K562 (cell line): Measurements from ENCODE around the gene WDR64.

Experiments
- CHD4 ChIP-seq: fragments of 200-600 bp; sonication (generic); IDR thresholded peaks from 3 replicates; pipeline ENCODE4 v1.6.1; 2012; ENCODE audit warnings: low read depth, mild to moderate bottlenecking, mixed read lengths, low read length, inconsistent platforms; ENCODE audit not compliant: insufficient read depth, insufficient replicate concordance, poor library complexity, severe bottlenecking
- GABPA ChIP-seq: fragments of 200-800 bp; sonication (Bioruptor generic); conservative IDR thresholded peaks from 2 replicates; pipeline ENCODE4 v1.6.1; 2016; ENCODE audit warnings: low read depth, missing genetic modification characterization, missing compliant biosample characterization
- KAT8 ChIP-seq: fragments of 450-650 bp; IDR thresholded peaks from 2 replicates; pipeline ENCODE4 v1.6.1; 2016; ENCODE audit warnings: low read depth, mild to moderate bottlenecking
- PKNOX1 ChIP-seq: fragments of 450-650 bp; IDR thresholded peaks from 2 replicates; pipeline ENCODE4 v1.6.1; 2016
- POLR2A ChIP-seq: fragments of 450-650 bp; conservative IDR thresholded peaks from 2 replicates; pipeline ENCODE4 v1.6.1; 2016
- POLR2AphosphoS5 ChIP-seq: IDR thresholded peaks from 2 replicates; pipeline ENCODE4 v1.6.1; 2011; ENCODE audit warnings: mild to moderate bottlenecking, low read depth, low read length, moderate library complexity; ENCODE audit not compliant: control insufficient read depth, insufficient read depth
- RBM22 ChIP-seq: fragments of 200-400 bp; formaldehyde crosslinking; IDR thresholded peaks from 2 replicates; pipeline ENCODE4 v1.6.1; 2018; ENCODE audit warnings: low read length, low read depth; ENCODE audit not compliant: poor library complexity, severe bottlenecking
- SMC3 ChIP-seq: conservative IDR thresholded peaks from 2 replicates; pipeline ENCODE4 v1.6.1; 2011; ENCODE audit warnings: low read depth, low read length, improper control_type of control experiment; ENCODE audit not compliant: insufficient read depth
- SNAPC5 ChIP-seq: fragments of 250-450 bp; sonication (Bioruptor Pico); IDR thresholded peaks from 2 replicates; pipeline ENCODE4 v1.8.0; 2021; ENCODE audit warnings: moderate library complexity, mild to moderate bottlenecking, inconsistent platforms
- TCF7L2 ChIP-seq: fragments of 150-350 bp; IDR thresholded peaks from 2 replicates; pipeline ENCODE4 v1.6.1; 2016; ENCODE audit warnings: low read depth, mild to moderate bottlenecking, low read length, moderate library complexity
- ZBTB26 ChIP-seq: fragments of 450-650 bp; formaldehyde crosslinking; IDR thresholded peaks from 2 replicates; pipeline ENCODE4 v1.4.0; 2022; ENCODE audit warnings: missing genetic modification characterization

- TF ChIP-seq TCF7L2 (no peak), KAT8 (no peak), RBM22 (peak; percentile 7), CHD4 (no peak), POLR2A (peak; percentile 45), GABPA (tag) (no peak), SNAPC5 (CRISPR knock-in tag) (no peak), SMC3 (no peak), POLR2AphosphoS5 (no peak), ZBTB26 (no peak), PKNOX1 (no peak)
These were observed 12.4 kb upstream of the WDR64 start for GRCh38 chr1:241639623-241640148.
